ENCODE data around the gene IFNGR2. TPM values are rescaled to one million over a fixed set of nuclear protein-coding genes. Genes with fewer than 3 reads are reported as not detected.
A peak's percentile ranks its signal among the peaks of the same experiment; 100 is the strongest.

IFNGR2 gene, protein sequence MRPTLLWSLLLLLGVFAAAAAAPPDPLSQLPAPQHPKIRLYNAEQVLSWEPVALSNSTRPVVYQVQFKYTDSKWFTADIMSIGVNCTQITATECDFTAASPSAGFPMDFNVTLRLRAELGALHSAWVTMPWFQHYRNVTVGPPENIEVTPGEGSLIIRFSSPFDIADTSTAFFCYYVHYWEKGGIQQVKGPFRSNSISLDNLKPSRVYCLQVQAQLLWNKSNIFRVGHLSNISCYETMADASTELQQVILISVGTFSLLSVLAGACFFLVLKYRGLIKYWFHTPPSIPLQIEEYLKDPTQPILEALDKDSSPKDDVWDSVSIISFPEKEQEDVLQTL
- total RNA-seq (2022) (77.0 and 87.7 TPM in 2 replicates), Bru-seq, nascent RNA (percentile 84 among the genes with signal in this experiment), BruChase-seq, experiment 1, labeled RNA remaining after a 6-hour chase (percentile 86 among the genes with signal in this experiment), BruChase-seq, experiment 2, labeled RNA remaining after a 2-hour chase (percentile 79 among the genes with signal in this experiment)
- long read RNA-seq, transcript IFNGR2-206 (6 exons, 966 nt), result minor isoform, 7 of 305 reads
- long read RNA-seq, transcript IFNGR2-201 (7 exons, 2,221 nt), result major isoform, 263 of 305 reads
- long read RNA-seq, partial matches to known transcripts, result 7 of 305 reads
- long read RNA-seq, other reads (novel, unspliced or antisense), result 25 of 305 reads

DNA sequence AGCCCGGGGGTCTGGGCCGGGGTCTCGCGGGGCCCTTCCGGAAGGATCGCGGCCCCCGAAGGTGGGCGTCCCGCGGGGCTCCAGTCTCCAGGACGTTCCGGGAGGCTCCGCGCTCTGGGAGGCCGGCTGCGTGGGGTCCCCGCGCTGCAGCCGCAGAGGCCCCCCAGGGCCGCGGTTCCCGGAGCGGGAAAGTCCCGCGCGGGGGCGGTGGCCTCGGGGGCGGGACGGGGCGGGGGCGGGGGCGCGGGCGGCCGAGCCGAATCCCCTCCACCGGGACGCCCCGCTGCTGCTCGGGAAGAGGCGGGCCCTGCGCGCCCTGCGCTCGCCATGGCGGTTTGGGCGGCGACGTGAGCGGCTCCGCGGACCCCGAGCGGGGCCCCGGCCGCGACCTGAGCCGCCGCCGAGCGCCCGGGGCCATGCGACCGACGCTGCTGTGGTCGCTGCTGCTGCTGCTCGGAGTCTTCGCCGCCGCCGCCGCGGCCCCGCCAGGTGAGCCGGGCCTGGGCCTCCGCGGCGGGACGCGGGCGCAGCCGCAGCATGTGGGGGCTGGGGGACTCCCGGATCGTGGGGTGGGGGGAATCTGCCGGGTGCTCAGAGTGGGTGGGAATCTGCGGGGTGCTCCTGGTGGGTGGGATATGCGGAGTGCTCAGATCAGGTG, at the start of gene IFNGR2:
Gene IFNGR2, plus strand, starts transcription at position 286 of the 658 bp plus-strand sequence. Its CDS starts 131 bp downstream, at position 417.
- ChIA-PET CTCF (interaction anchor here (2.0 kb wide), 1 partner anchor 26 kb away, joined by 10 read pairs; no protein-coding TSS in a partner anchor), POLR2A (interaction anchor here (0.8 to 15.1 kb wide), 16 partner anchors 9 to 137 kb away, joined by 3 to 236 read pairs (median 6); partner anchors contain the start of genes IFNAR1 and TMEM50B)
- H3K4me1 Mint-ChIP-seq (ENCODE audit: insufficient read depth, unreplicated experiment), result peaks cover 26% of the 10 kb centered on the region
- TF ChIP-seq, protein P1, sequence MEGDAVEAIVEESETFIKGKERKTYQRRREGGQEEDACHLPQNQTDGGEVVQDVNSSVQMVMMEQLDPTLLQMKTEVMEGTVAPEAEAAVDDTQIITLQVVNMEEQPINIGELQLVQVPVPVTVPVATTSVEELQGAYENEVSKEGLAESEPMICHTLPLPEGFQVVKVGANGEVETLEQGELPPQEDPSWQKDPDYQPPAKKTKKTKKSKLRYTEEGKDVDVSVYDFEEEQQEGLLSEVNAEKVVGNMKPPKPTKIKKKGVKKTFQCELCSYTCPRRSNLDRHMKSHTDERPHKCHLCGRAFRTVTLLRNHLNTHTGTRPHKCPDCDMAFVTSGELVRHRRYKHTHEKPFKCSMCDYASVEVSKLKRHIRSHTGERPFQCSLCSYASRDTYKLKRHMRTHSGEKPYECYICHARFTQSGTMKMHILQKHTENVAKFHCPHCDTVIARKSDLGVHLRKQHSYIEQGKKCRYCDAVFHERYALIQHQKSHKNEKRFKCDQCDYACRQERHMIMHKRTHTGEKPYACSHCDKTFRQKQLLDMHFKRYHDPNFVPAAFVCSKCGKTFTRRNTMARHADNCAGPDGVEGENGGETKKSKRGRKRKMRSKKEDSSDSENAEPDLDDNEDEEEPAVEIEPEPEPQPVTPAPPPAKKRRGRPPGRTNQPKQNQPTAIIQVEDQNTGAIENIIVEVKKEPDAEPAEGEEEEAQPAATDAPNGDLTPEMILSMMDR (IDR thresholded peaks at IDR 0.05; ENCODE audit: unreplicated experiment), result no peak
- H3K36me3 Mint-ChIP-seq (ENCODE audit: insufficient read depth, unreplicated experiment), result peaks cover 30% of the 10 kb centered on the region
- no TSS peak for BruUV-seq (replicated peaks)
- H3K27ac Mint-ChIP-seq (ENCODE audit: low read depth, unreplicated experiment), result peak within 1 kb of the TSS; percentile 96
- intact Hi-C loops (cut with micrococcal nuclease), result no loop called here
- DNase-seq (ENCODE audit: unreplicated experiment), result peak; percentile 53
- no peaks in the 10 kb centered on the region for H3K9me3 Mint-ChIP-seq (ENCODE audit: unreplicated experiment)
- no peaks in the 10 kb centered on the region for H3K27me3 Mint-ChIP-seq (ENCODE audit: insufficient read depth, unreplicated experiment)
- peak within 1 kb of the TSS; percentile 92 for H3K4me3 Mint-ChIP-seq (ENCODE audit: unreplicated experiment)

DNA sequence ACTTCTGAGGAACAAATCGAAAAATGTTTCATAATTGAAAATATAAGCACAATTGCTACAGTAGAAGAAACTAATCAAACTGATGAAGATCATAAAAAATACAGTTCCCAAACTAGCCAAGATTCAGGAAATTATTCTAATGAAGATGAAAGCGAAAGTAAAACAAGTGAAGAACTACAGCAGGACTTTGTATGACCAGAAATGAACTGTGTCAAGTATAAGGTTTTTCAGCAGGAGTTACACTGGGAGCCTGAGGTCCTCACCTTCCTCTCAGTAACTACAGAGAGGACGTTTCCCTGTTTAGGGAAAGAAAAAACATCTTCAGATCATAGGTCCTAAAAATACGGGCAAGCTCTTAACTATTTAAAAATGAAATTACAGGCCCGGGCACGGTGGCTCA, 47.9 kb upstream of the IFNGR2 start:
- TF ChIP-seq, protein P1 (IDR thresholded peaks at IDR 0.05; ENCODE audit: unreplicated experiment), result no peak
- TSS peak; percentile 43 for BruUV-seq (replicated peaks)
- POLR2A ChIA-PET, result interaction anchor here (1.4 to 1.9 kb wide), 2 partner anchors 10 to 30 kb away, joined by 3 to 6 read pairs; partner anchors contain the start of gene IFNAR1
- H3K36me3 Mint-ChIP-seq (ENCODE audit: insufficient read depth, unreplicated experiment), result peaks cover 62% of the 10 kb centered on the region
- DNase-seq (ENCODE audit: unreplicated experiment), result no peak
- CTCF ChIA-PET, result interaction anchor here (0.5 to 1.6 kb wide), 3 partner anchors 9 to 661 kb away, joined by 3 to 5 read pairs (median 5); no protein-coding TSS in a partner anchor
- intact Hi-C loops (cut with micrococcal nuclease), result no loop called here
- H3K4me1 Mint-ChIP-seq (ENCODE audit: insufficient read depth, unreplicated experiment), result peaks cover 8% of the 10 kb centered on the region
- no peaks in the 10 kb centered on the region for H3K27me3 Mint-ChIP-seq (ENCODE audit: insufficient read depth, unreplicated experiment)
- H3K27ac Mint-ChIP-seq (ENCODE audit: low read depth, unreplicated experiment), result peak overlapping the region; percentile 27
- no peaks in the 10 kb centered on the region for H3K9me3 Mint-ChIP-seq (ENCODE audit: unreplicated experiment)
- H3K4me3 Mint-ChIP-seq (ENCODE audit: unreplicated experiment), result no peak overlapping the region

DNA sequence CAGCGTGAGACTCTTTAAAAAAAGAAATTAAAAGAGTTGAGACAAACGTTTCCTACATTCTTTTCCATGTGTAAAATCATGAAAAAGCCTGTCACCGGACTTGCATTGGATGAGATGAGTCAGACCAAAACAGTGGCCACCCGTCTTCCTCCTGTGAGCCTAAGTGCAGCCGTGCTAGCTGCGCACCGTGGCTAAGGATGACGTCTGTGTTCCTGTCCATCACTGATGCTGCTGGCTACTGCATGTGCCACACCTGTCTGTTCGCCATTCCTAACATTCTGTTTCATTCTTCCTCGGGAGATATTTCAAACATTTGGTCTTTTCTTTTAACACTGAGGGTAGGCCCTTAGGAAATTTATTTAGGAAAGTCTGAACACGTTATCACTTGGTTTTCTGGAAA, 47.2 kb upstream of the IFNGR2 start:
- TF ChIP-seq, protein P1 (IDR thresholded peaks at IDR 0.05; ENCODE audit: unreplicated experiment), result no peak
- POLR2A ChIA-PET, result interaction anchor here (0.7 kb wide), 1 partner anchor 156 kb away, joined by 3 read pairs; no protein-coding TSS in a partner anchor
- peaks cover 13% of the 10 kb centered on the region for H3K4me1 Mint-ChIP-seq (ENCODE audit: insufficient read depth, unreplicated experiment)
- peak overlapping the region; percentile 27 for H3K27ac Mint-ChIP-seq (ENCODE audit: low read depth, unreplicated experiment)
- CTCF ChIA-PET, result interaction anchor here (0.5 to 0.7 kb wide), 5 partner anchors 56 to 1321 kb away, joined by 3 to 5 read pairs (median 3); no protein-coding TSS in a partner anchor
- H3K4me3 Mint-ChIP-seq (ENCODE audit: unreplicated experiment), result no peak overlapping the region
- no peaks in the 10 kb centered on the region for H3K9me3 Mint-ChIP-seq (ENCODE audit: unreplicated experiment)
- H3K27me3 Mint-ChIP-seq (ENCODE audit: insufficient read depth, unreplicated experiment), result no peaks in the 10 kb centered on the region
- no peak for DNase-seq (ENCODE audit: unreplicated experiment)
- intact Hi-C loops (cut with micrococcal nuclease), result no loop called here
- peaks cover 56% of the 10 kb centered on the region for H3K36me3 Mint-ChIP-seq (ENCODE audit: insufficient read depth, unreplicated experiment)
- BruUV-seq (replicated peaks), result no TSS peak

Data from MCF 10A (cell line).